ENCODE results near the gene CWC25.

DNA sequence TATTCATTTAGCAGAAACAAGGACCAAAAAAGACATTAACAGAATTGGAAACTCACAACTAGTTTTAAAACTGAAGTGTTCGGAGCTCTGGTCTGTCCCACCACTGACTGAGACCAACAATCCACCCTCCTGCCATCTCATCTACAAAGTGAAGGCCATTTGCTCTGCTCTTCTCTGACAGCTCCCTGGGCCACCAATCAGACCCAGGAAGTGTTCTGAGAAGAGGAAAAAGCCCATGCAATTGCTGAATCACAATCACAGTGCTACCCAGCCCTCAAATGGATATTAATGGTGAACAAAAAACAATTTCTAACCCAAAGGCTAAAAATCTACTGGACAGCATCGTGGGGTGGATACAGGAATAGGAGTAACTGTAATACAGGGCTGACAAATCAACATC is 26.3 kb upstream of the CWC25 start:
- TF ChIP-seq, protein P1, sequence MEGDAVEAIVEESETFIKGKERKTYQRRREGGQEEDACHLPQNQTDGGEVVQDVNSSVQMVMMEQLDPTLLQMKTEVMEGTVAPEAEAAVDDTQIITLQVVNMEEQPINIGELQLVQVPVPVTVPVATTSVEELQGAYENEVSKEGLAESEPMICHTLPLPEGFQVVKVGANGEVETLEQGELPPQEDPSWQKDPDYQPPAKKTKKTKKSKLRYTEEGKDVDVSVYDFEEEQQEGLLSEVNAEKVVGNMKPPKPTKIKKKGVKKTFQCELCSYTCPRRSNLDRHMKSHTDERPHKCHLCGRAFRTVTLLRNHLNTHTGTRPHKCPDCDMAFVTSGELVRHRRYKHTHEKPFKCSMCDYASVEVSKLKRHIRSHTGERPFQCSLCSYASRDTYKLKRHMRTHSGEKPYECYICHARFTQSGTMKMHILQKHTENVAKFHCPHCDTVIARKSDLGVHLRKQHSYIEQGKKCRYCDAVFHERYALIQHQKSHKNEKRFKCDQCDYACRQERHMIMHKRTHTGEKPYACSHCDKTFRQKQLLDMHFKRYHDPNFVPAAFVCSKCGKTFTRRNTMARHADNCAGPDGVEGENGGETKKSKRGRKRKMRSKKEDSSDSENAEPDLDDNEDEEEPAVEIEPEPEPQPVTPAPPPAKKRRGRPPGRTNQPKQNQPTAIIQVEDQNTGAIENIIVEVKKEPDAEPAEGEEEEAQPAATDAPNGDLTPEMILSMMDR (IDR thresholded peaks at IDR 0.05) = no peak
- TF ChIP-seq POLR2A (IDR thresholded peaks at IDR 0.05) = no peak
